HG03139 (cell line): ENCODE results near the gene RFTN2.
A peak's percentile ranks its signal among the peaks of the same experiment; 100 is the strongest.
"Not testable (repeated sequence)": the region's sequence is repeated elsewhere in the genome, so short reads cannot be mapped to it uniquely, and the experiment has no call there.

Experiments
- ATAC-seq: cut with Tn5 transposase; IDR thresholded peaks from one replicate; pipeline ENCODE4 v1.9.1; 2021; ENCODE audit not compliant: unreplicated experiment

RFTN2 gene

GRCh38 chr2:197675711-197676188 is 363 bp upstream of the RFTN2 start:
- no peak for ATAC-seq

DNA sequence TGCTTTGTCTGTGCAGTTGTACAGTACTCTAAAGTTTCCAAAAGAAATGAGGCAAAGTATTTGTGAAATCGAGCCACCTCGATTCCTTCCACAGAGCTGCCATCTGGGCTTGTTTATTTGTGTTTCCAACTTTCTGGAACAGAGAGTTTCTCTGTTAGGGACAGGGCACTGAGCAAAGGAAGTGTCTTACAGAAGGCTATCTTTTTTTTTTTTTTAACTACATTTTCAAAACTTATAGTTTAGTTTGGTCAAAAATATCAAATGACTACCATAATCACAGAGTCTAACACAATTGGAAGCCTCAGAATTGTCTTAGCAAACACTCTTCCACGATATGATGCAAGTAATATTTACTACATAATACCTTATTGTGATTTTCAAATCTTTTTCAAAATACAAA is 796 bp downstream of the RFTN2 start:
- ATAC-seq = no peak

DNA sequence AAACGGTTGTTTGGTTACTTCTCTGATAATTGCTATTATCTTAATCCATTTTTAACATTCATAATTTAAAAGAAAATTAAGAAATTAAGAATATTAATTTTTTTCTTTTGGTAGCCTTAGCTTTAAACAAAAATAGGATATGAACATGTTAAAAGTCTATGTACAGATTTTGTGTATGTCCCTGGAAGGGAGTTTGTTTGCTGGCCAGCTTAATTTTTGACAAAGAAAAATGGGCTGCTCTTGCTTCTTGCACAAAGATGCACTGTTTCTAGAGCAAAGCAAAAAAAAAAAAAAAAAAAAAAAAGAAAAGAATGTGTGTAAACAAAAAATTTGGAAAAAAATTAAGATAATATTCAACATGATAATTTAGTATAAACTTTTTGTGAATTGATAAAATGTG is 1.3 kb downstream of the RFTN2 start:
- ATAC-seq = no peak

DNA sequence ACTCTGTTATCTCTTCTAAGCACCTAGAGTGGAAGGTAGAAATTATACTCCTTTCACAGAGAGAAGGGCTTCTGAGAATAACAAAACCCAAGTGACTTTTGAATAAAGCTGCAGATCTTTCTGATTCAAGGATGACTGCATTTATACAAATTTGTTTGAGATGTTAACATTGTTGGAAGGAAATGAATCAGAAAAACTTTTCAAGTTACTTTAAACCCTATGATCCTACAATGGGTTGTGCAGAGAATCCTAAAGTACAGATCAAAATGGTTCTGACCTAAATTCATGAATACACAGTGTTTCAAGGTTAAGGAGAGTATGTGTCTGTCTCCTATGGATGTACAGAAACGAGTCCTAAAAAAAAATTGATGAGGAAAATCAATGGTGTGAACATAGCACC is 1.8 kb downstream of the RFTN2 start:
- ATAC-seq = no peak

DNA sequence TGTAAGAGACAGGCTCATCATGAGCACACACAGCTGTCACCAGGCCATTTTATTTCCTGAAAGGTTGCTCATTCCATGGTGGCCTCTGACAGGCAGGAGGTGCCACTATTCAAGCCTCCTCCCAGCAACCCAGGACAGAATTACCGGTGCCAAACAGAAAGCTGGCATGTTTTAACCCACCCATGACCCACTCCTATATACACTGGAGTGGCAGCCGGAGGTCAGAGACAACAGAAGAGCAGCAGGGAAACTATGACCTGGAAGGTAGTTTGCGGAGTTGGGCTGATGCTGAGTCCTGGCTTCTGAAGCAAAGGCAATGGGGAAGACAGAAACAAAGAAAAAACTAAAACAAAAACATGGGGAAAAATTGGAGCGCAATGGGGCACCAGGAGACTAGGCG is 2.3 kb downstream of the RFTN2 start:
- no peak for ATAC-seq

- no peak for ATAC-seq
Observed at GRCh38 chr2:197672371-197672893, 3.0 kb downstream of the RFTN2 start.

- no peak for ATAC-seq
Observed at GRCh38 chr2:197669077-197669476, 6.3 kb downstream of the RFTN2 start.

DNA sequence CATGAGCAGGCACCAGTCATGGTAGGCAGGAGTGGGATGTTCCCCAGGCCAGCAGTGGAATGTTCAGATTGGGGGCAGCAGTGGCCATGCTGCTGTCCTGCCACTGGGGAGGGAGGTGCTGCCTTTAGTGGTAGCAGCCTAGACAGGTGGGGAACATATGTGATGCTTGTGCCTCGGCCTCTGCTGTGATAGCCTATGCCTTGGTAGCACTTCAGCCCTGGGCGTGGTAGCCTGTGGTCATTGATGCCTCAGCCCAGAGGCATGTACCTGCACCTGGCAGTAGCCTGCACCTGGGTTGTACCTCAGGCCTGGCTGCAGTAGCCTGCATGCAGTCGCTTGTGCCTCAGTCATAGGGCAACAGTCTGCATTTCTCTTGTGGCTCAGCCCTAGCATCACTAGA is 7.1 kb downstream of the RFTN2 start:
- ATAC-seq = no peak

- no peak for ATAC-seq
Observed at GRCh38 chr2:197666277-197666676, 9.1 kb downstream of the RFTN2 start.

DNA sequence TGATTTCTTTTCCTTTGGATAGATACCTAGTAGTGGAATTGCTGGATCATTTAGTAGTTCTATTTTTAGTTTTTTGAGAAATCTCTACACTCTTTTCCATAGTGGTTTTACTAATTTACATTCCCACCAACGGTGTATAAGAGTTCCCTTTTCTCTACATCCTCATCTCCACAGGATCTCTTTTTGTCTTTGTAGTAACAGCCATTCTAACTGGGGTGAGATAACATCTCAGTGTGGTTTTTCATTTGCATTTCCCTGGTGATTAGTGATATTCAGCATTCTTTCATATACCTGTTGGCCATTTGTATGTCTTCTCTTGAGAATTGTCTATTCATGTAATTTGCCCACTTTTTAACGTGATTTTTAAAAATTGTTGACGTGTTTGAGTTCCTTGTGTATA is 13.8 kb downstream of the RFTN2 start:
- no peak for ATAC-seq

DNA sequence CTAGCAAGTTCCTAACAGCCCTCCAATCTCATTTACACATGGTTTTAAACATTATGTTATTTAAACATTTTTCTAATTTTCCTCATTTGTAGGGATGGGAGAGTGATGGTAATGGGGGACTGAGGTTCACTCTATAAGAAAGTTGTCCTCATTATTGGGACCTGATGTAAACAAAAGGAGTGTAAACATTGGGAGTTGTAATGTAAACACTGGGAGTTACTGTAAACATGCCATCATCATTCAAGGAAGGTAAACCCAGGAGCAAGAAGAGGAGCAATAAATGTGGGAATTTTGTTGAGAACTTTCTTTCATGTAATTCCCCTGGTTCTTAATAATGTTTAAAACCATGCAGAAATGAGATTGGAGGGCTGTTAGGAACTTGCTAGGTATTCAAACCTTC is 17.8 kb downstream of the RFTN2 start:
- ATAC-seq = no peak

- no peak for ATAC-seq
Observed at GRCh38 chr2:197647961-197648690, 27.3 kb downstream of the RFTN2 start.

DNA sequence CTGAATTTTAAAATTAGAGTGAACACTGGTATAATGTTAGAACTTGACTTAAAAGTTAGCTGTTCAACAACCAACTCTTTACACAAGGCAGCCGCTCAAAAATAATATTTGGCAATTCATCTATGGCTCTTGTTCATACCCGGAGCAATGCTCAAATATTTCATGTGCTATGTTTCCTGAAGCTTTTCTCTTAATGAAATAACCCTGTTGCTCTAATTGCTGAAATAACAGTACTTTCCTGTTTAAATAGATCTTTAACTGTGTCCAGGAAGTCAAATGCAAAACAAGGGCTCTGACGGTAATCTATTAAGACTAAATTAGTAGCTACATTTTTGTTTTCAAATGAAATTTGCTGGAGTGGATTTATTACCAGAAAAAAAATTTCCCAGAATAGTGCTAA is 33.7 kb downstream of the RFTN2 start:
- no peak for ATAC-seq

DNA sequence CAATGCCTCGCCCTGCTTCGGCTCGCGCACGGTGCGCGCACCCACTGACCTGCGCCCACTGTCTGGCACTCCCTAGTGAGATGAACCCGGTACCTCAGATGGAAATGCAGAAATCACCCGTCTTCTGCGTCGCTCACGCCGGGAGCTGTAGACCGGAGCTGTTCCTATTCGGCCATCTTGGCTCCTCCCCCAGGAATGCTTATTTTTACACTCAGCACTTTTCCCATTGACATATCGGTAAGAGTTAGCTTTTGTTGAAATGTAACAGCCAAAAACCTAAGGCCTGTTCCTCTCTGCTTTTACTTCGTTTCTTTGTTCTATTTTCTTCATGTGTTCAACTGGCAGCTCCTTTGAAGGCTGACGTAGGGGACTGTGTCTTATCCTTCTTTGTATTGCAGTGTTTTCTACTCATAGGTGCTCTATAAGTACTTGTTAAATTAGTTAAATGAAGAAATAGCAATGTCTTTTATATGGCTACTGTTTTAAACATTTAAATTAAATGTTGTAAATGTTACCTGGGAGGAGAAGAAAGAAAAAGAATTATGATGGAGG is 34.7 kb downstream of the RFTN2 start:
- ATAC-seq = not testable (repeated sequence)

GRCh38 chr2:197633109-197633657 is 42.2 kb downstream of the RFTN2 start:
- ATAC-seq = no peak

GRCh38 chr2:197628043-197628500 is 47.3 kb downstream of the RFTN2 start:
- ATAC-seq = no peak

DNA sequence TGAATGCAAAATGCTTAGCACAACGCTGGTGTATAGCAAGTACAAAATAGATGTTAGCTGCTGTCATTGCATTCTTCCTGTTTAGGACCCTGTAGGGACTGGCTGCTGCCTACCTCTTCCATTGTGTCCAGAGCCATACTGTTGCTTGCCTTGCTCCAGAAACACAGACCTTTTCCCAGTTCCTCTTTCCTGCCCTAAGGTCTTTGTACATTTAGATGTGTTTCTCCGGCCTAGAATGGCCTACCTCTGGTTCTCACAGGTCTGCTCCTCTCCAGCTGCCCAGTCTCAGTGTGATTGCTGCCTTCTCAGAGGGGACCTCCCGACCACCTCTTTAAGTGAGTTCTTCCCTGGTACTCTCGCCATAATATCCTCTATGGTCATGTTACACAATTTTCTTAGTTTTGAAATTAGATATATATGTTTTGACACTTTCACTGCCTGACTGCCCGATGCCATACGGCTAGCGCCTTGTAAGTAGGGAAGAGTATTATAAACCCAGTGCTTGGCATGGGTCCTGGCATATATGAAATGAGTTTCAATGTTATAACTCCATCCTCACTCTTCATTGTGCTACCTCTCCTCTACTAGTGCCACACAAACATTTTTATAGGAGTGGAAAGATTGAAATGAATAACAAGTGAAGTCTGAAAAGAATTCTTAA is 48.3 kb downstream of the RFTN2 start:
- no peak for ATAC-seq

GRCh38 chr2:197620133-197620532 is 55.3 kb downstream of the RFTN2 start:
- no peak for ATAC-seq

GRCh38 chr2:197615016-197615652 is 60.3 kb downstream of the RFTN2 start:
- ATAC-seq = peak; percentile 56

DNA sequence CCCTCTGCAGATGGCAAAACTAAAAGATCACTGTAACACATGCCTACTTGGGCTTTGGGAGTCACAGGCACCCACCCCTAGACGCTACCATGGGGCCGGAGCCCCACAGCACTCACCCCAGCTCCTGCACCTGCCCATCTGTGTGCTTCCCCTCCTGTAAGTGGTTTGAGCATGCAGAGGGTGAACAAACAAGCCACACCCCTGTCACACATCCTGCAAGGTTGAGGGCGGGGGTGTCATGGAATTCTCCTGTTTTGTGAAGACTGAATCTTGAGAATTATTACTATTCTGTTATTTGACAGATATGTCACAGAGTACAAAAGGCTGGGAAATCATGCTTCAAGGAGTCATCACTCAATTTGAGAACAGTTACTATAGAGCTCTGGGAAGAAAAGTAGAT is 60.9 kb downstream of the RFTN2 start:
- no peak for ATAC-seq

- no peak for ATAC-seq
Observed at GRCh38 chr2:197613509-197613987, 61.8 kb downstream of the RFTN2 start.
